ENCODE results near the gene OR2T33.
"Not testable (repeated sequence)": the region's sequence is repeated elsewhere in the genome, so short reads cannot be mapped to it uniquely, and the experiment has no call there.

Gene OR2T33, protein sequence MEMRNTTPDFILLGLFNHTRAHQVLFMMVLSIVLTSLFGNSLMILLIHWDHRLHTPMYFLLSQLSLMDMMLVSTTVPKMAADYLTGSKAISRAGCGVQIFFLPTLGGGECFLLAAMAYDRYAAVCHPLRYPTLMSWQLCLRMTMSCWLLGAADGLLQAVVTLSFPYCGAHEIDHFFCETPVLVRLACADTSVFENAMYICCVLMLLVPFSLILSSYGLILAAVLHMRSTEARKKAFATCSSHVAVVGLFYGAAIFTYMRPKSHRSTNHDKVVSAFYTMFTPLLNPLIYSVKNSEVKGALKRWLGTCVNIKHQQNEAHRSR

DNA sequence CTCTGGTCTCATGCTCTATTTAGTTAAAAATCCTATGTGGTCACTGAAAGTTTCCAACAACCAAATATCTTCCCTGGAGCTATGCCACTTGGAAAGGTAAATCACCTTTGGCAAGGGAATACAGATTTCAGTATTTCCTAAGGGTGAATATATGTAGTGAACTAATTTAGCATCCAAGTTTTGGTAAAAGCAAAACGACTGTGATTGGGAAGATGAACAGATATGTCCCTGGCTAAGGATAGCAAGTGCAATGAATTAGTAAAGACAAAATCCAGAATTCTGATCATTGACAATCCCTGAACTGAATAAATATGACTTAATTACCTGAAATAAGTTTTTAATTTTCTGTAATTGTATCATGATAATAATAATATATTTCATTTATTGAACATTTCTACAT is at the start of gene OR2T33:
Gene OR2T33 (minus strand): TSS at position 101 of the 400 bp plus-strand sequence. CDS start 4,162 bp downstream, outside the sequence.
- DNase-seq: no peak

DNA sequence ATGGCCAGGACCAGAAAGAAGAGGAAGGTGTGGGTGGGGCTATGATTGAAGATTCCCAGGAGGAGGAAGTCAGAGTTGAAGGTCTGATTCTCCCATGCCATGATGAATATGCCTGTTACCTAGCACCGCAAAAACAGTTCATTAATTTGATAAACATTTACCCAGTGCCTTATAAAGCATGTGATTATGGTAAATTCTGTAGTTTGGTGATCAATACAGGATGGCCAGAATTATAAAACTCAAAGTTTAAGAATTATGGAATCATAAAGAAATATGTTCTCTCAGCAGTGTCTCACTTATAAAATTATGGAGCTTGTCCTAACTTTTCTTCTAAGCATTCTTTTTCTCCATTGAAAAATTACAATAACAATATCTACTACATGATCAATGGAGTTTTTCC is 46.7 kb upstream of the OR2T33 start, which contains the start of gene OR2M7:
Gene OR2M7 (minus strand): TSS at position 101 of the 400 bp plus-strand sequence. CDS start 0 bp downstream, at position 101.
- no peak for DNase-seq

DNA sequence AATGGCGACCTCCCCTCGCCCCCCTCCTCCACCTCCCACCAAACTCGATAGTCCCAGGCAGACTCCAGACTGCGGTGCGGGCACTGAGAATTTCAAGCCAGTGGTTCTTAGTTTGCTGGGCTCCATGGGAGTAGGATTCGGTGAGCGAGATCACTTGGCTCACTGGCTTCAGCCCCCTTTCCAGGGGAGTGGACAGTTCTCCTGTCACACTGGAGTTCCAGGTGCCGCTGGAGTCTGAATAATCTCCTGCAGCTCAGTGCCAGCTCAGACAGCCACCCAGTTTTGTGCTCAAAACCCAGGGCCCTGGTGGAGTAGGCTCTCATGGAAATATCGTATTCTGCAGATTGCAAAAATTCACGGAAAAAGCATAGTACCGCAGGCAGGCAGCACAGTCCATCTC is 39.0 kb upstream of the OR2T33 start:
- DNase-seq: no peak

DNA sequence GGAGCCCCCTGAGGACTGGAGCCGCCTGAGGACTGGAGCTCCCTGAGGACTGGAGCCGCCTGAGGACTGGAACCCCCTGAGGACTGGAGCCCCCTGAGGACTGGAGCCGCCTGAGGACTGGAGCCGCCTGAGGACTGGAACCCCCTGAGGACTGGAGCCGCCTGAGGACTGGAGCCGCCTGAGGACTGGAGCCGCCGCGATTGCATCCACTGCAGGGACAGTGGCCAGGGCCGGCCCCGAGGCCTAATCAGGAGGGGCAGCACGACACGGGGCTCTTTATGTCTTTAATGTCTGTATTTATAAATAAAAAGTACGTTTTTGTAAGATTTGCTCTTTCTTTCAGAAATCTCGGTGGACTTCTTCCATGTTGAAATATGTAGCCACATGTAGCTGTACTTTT is 29.0 kb upstream of the OR2T33 start:
- DNase-seq: not testable (repeated sequence)

DNA sequence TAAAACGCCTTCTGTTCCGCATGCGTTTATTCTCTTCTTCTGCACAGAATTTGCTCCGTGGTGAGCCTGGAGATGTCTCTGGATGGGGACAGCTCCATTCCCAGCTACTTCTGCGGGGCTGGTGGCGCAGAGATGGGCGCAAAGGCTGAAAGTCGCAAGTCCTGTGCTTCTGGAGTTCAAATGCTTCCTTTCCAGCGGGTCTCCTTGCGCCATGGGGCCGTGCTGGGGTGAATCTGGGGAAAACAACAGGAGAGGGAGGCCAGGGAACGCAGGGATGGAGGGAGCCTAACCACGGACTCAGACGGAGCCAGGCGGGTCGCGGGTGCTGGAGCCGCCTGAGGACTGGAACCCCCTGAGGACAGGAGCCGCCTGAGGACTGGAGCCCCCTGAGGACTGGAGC is 28.3 kb upstream of the OR2T33 start:
- DNase-seq: no peak

DNA sequence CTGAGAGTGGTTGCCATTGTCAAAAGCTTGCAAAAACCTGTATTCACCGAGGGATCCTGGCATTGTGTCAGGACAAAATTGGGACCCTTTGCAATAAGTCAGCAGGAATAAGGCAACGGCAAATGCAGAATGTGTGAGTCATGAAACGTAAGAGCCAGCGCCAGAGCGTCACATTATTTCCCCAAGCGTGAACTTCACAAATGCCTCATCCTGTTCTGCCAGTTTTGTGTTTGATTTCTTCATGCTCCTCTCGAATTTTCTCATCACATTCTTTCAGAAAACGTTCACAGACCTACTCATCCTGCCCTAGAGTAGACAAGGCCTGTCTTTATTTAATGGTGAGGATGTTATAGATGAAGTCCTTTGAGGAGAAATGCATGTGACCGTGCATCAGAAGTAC is 27.9 kb upstream of the OR2T33 start:
- DNase-seq: not testable (repeated sequence)

DNA sequence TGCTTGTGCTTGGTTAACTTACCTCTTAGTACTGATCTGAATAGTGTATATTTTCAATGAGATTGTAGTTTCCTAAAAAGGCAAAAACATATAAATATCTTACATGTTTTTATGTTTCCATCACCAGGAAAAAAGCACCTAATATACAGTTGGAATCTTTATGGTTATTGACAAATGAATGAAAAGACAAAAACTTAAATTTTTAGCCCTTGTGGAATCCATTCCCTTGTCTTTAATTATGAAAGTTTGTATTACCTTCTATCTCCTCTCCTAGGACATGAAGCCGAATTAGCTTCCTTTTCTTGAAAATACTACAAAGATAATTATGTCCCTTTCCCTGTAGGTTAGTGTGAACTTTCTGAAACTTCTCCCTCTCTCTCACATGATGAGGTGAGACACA is 25.5 kb upstream of the OR2T33 start, which contains the start of gene OR2T12:
Gene OR2T12 (minus strand): TSS at position 101 of the 400 bp plus-strand sequence. CDS start 7,846 bp downstream, outside the sequence.
- DNase-seq: no peak

DNA sequence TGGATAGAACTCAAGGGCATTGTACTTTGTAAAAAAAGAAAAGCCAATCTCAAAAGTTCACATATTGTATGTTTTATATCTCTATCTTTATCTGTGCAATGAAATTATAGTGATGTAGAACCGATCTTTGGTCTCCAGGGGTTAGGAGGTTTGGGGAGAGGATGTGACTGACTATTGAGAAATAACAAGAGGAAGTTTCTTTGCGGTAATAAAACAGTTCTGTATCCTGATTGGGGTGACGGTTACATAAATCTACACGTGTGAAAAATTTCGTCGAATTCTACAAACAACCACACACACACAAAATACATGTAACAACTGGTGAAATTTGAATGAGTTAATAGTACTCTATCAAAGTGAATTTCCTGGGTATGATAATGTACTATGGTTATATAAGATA is 10.6 kb upstream of the OR2T33 start:
- no peak for DNase-seq

DNA sequence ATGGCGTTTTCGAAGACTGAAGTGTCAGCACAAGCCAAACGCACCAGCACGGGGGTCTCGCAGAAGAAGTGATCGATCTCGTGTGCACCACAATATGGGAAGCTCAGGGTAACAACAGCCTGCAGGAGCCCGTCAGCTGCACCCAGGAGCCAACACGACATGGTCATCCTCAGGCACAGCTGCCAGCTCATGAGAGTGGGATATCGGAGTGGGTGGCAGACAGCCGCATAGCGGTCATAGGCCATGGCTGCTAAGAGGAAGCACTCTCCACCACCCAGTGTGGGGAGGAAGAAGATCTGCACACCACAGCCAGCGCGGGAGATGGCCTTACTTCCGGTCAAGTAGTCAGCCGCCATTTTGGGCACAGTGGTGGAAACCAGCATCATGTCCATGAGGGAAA is 4.6 kb downstream of the OR2T33 start:
- not testable (repeated sequence) for DNase-seq

DNA sequence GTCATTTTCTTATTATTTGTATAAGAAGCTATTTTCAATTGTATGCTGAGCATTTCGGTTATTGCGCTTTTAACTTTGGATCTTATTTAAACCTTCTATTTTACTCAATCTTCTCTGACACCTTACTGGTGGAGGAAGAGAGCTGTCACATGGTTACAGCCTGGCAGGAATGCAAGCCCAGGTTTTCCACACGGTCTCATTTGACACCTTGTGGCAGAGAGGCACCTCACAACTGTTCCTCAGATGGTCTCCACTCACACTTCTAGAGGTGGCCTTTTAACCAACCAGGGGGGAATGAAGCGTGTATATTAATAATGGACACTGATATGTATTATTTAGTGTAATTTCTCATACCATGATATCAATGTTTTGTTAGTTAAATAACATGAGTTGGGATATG is 9.6 kb downstream of the OR2T33 start:
- DNase-seq: no peak

DNA sequence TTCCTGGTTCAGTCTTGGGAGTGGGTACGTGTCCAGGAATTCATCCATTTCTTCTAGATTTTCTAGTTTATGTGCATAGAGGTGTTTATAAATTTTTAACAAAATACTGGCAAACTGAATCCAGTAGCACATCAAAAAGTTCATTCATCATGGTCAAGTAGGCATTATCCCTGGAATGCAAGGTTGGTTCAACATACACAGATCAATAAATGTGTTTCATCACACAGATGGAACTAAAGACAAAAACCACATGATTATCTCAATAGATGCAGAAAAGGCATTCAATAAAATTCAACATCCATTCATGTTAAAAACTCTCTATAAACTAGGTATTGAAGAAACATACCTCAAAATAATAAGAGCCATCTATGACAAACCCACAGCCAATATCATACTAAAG is 18.5 kb downstream of the OR2T33 start:
- not testable (repeated sequence) for DNase-seq

DNA sequence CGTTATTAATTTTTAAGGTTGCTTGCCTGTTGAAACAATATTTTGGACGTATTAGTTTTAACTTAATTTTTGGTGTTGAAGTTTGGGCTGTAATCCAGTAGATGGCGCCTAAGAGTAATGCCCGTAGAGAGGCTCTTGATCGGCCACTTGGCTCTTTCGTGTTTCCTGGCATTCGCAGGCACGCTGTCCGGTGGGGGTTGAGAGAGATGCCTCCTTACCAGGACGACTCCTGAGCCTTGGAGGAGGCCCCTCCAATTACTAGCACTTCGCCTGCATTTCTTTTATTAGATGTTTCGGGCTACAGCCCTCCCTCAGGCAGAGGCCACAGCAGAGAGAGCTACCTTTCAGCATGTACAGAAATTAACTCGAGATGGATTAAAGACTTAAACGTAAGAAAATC is 34.6 kb downstream of the OR2T33 start:
- no peak for DNase-seq

DNA sequence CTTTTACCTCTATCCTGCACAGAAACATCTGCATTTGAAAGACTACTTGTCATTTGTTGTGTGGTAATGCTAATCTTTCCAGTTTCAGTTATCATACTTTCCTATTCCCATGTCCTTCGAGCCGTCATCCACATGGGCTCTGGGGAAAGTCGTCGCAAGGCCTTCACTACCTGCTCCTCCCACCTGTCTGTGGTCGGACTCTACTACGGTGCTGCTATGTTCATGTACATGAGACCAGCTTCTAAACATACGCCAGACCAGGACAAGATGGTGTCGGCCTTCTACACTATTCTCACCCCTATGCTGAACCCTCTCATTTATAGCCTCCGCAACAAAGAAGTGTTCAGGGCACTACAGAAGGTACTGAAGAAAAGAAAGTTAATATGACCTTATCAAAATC is 38.3 kb downstream of the OR2T33 start:
- no peak for DNase-seq

DNA sequence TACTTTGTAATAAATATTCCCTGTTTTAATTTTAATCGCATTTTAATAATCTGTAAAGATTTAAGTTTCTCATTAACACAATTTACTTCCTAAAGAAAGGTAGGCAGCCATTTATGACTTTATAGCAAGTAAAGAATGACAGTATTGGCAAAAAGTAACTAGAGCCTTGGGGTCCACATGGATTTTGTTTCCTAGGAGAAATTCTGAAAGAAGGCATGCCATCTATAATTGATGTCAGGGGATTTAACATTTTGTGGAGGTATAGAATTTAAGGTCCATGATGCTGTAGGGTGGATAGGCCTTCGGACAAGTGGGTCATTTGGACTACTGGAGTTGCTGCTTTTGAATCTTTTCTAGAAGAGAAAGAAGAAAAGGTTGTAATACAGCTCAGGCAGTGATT is 46.7 kb downstream of the OR2T33 start, which contains the start of gene OR2M4:
Gene OR2M4 (plus strand): TSS at position 301 of the 400 bp plus-strand sequence. CDS start 7,512 bp downstream, outside the sequence.
- DNase-seq: no peak

DNA sequence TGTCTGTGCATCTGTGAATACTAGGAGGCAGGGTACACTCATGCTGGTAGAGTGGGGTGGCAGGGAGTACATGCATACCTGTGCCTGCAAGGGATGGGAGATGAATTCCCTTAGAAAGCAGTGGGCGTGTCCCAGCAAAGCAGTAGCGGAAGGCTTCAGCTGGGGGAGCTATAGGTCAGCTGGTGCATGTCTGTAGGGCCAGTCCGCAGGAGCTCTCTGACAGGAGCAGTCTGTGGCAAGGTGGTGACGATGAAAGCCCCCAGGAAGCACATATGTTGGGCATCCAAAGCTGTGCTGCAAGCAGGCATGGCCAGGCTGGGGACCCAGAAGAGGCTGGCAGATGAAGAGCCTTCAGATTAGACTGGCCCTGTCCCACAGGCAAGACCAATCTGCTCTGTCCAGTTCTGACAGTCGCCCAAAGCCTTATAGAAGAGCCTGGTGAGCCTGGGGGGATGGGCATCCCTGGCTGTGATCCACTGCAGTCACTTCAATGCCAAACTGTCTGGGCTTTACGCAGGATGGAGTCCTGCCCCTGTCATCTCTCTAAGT is 48.3 kb downstream of the OR2T33 start:
- no peak for DNase-seq

DNA sequence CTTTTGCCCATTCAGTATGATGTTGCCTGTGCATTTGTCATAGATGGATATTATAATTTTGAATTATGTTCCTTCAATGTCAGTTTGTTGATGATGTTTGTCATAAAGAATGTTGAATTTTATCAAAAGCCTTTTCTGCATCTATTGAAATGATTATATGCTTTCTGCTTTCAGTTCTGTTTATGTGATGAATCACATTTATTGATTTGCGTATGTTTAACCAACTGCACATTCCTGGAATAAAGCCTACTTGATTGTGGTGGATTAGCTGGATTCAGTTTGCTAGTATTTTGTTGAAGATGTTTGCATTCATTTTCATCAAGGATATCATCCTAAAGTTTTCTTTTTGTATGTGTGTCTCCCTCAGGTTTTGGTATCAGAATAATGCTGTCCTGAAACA is 52.2 kb downstream of the OR2T33 start:
- no peak for DNase-seq
